GM12878 (cell line): ENCODE results near the gene CLC. TPM values are rescaled to one million over a fixed set of nuclear protein-coding genes. Genes with fewer than 3 reads are reported as not detected.

ENCODE experiments used
- ATAC-seq: fragments of 200-7000 bp; cut with Tn5 transposase; 3 replicates; pipeline ENCODE4 v1.9.1; 2020; ENCODE audit warnings: mild to moderate bottlenecking, moderate library complexity
- BruUV-seq: library from RNA; stranded (reverse); fragments of 400-500 nt; replicated peaks from 2 replicates; lab custom pipeline; 2021; lab: Mats Ljungman, UMichigan
- CTCF ChIA-PET: fragments of 300-600 bp; sonication (Branson Sonifier 250); formaldehyde crosslinking; extraction: SDS; loops from one replicate; lab custom pipeline; 2021; ENCODE audit warnings: inconsistent platforms; lab: Yijun Ruan, JAX
- POLR2A ChIA-PET: fragments of 350-600 bp; formaldehyde crosslinking; extraction: SDS; loops from one replicate; lab custom pipeline; 2021; ENCODE audit warnings: inconsistent platforms; lab: Charles Lee
- RAD21 ChIA-PET: fragments of 300-600 bp; sonication (Branson Sonifier 250); formaldehyde crosslinking; loops from one replicate; lab custom pipeline; 2023; ENCODE audit warnings: antibody characterized with exemption; ENCODE audit not compliant: unreplicated experiment; lab: Charles Lee
- SMC1A ChIA-PET: fragments of 300-600 bp; sonication (Branson Sonifier 250); formaldehyde crosslinking; loops from one replicate; lab custom pipeline; 2023; ENCODE audit not compliant: unreplicated experiment, uncharacterized antibody; lab: Charles Lee
- DNase-seq: peaks from one replicate; pipeline ENCODE4 v3.0.0-alpha.2; 2011; ENCODE audit warnings: low read depth, low spot score
- FAIRE-seq: peaks from 3 replicates; lab custom pipeline; 2011; peaks lifted over from hg19 to GRCh38; lab: Jason Lieb, UNC
- H2AFZ ChIP-seq: 2 replicates; pipeline ENCODE4 v1.6.0; 2011; ENCODE audit warnings: low read depth, low read length, control low read depth; ENCODE audit not compliant: control insufficient read depth
- H3K27ac ChIP-seq: 2 replicates; pipeline ENCODE4 v1.5.1; 2011; ENCODE audit warnings: control low read depth; ENCODE audit not compliant: control insufficient read depth, insufficient read depth
- H3K27me3 ChIP-seq, 2 experiments: replicated peaks in 1 of 2; 2 replicates each; pipeline versions ENCODE4 v1.6.0 to v1.6.1; 2011; ENCODE audit warnings: low read length in 1 of 2; ENCODE audit not compliant: control insufficient read depth in 2 of 2, insufficient read depth in 2 of 2
- H3K36me3 ChIP-seq, 2 experiments: 2 replicates each; pipeline ENCODE4 v1.5.1; 2011; ENCODE audit warnings: low read length in 1 of 2; ENCODE audit not compliant: control insufficient read depth in 2 of 2, insufficient read depth in 2 of 2
- H3K4me1 ChIP-seq: 2 replicates; pipeline ENCODE4 v1.6.1; 2011; ENCODE audit warnings: mild to moderate bottlenecking, low read length, moderate library complexity, mixed read lengths; ENCODE audit not compliant: control insufficient read depth, insufficient read depth
- H3K4me2 ChIP-seq: 2 replicates; pipeline ENCODE4 v1.6.0; 2011; ENCODE audit warnings: control low read depth; ENCODE audit not compliant: control insufficient read depth, insufficient read depth
- H3K4me3 ChIP-seq: fragments of 200-600 bp; sonication (generic); 2 replicates; pipeline ENCODE4 v1.5.1; 2016
- H3K79me2 ChIP-seq: 2 replicates; pipeline ENCODE4 v1.6.0; 2011; ENCODE audit warnings: low read length; ENCODE audit not compliant: control insufficient read depth, insufficient read depth
- H3K9ac ChIP-seq: 2 replicates; pipeline ENCODE4 v1.8.0; 2011; ENCODE audit warnings: low read length, control low read depth, mixed read lengths; ENCODE audit not compliant: control insufficient read depth, insufficient read depth
- H3K9me3 ChIP-seq: replicated peaks from 3 replicates; pipeline ENCODE4 v1.5.1; 2011; ENCODE audit warnings: mild to moderate bottlenecking, low read length; ENCODE audit not compliant: control insufficient read depth, insufficient read depth
- H4K20me1 ChIP-seq: 2 replicates; pipeline ENCODE4 v1.6.0; 2011; ENCODE audit not compliant: control insufficient read depth, insufficient read depth
- E2F4 ChIP-seq: IDR thresholded peaks from 2 replicates; pipeline ENCODE4 v1.6.1; 2012; ENCODE audit warnings: low read depth, low read length, improper control_type of control experiment
- E4F1 ChIP-seq: fragments of 450-650 bp; IDR thresholded peaks from 2 replicates; pipeline ENCODE4 v1.6.1; 2018; ENCODE audit warnings: borderline replicate concordance, mild to moderate bottlenecking; ENCODE audit not compliant: partially characterized antibody
- IRF3 ChIP-seq: fragments of 450-650 bp; IDR thresholded peaks from 2 replicates; pipeline ENCODE4 v1.6.1; 2014; ENCODE audit warnings: mild to moderate bottlenecking
- PAX5 ChIP-seq: IDR thresholded peaks from 2 replicates; pipeline ENCODE4 v1.6.1; 2011; ENCODE audit warnings: low read depth, low read length, borderline replicate concordance
- RUNX3 ChIP-seq: IDR thresholded peaks from 2 replicates; pipeline ENCODE4 v1.6.1; 2012; ENCODE audit warnings: low read length, inconsistent platforms
- SIN3A ChIP-seq: IDR thresholded peaks from 2 replicates; pipeline ENCODE4 v1.6.1; 2012; ENCODE audit warnings: low read depth, low read length, improper control_type of control experiment
- YBX1 ChIP-seq: fragments of 450-650 bp; IDR thresholded peaks from 2 replicates; pipeline ENCODE4 v1.6.1; 2016; ENCODE audit warnings: antibody characterized with exemption
- in situ Hi-C: fragments of 300-500 bp; cut with MboI; formaldehyde crosslinking; loops from 9 replicates; pipeline ENCODE4 v1.14.3; 2018; ENCODE audit warnings: mixed read lengths
- intact Hi-C: fragments of 100-400 bp; cut with micrococcal nuclease; formaldehyde crosslinking; loops from one replicate; pipeline ENCODE4 v1.14.2; 2022; ENCODE audit not compliant: unreplicated experiment
- polyA plus RNA-seq, 11 experiments: library from polyadenylated mRNA; depleted of rRNA in 4 of 11; unstranded in 6 of 11; stranded (reverse) in 5 of 11; fragments of >200 nt; fragmentation: Nextera tagmentation in 4 of 11; fragmentation: Illumina TruSeq in 1 of 11; extraction: Ambion mirVana in 4 of 11; extraction: Trizol in 1 of 11; gene quantifications; 1 replicate in 1 of 11; 2 replicates in 10 of 11; pipeline versions ENCODE4 v1.2.1 to v1.2.3, GENCODE V29; 2011 to 2016; ENCODE audit warnings: inconsistent platforms in 2 of 11, missing spikeins in 2 of 11, low read depth in 1 of 11
- total RNA-seq, 4 experiments: library from RNA; depleted of rRNA in 3 of 4; stranded (reverse); fragments of >200 nt in 3 of 4; fragmentation: Illumina TruSeq in 1 of 4; extraction: Trizol in 1 of 4; gene quantifications; 2 replicates each; pipeline versions ENCODE4 v1.2.1 to v1.2.3, GENCODE V29; 2013 to 2021

CLC gene
- total and polyA plus RNA-seq, 10 of the 15 experiments (the other 5 are each of a cell fraction or from before 2014, with no cell fraction given), result 0.18 to 0.36 (median 0.29) TPM; not detected in 4

GRCh38 chr19:39752390-39752789 lies 14.6 kb upstream of the CLC start:
- H3K4me2 ChIP-seq, result no peak overlapping the region
- POLR2A ChIA-PET, result no interaction called here
- H3K27ac ChIP-seq, result no peak overlapping the region
- no peak for FAIRE-seq
- SMC1A ChIA-PET, result interaction anchor here (1.2 kb wide), 1 partner anchor 10 kb away, joined by 3 read pairs; no protein-coding TSS in a partner anchor
- H3K9ac ChIP-seq, result no peak overlapping the region
- no peaks in the 10 kb centered on the region for H3K27me3 ChIP-seq
- H2AFZ ChIP-seq, result no peak overlapping the region
- DNase-seq, result no peak
- BruUV-seq, result no TSS peak
- intact Hi-C loops, result no loop called here
- H3K79me2 ChIP-seq, result no peaks in the 10 kb centered on the region
- CTCF ChIA-PET, result interaction anchor here (1.2 kb wide), 1 partner anchor 17 kb away, joined by 4 read pairs; no protein-coding TSS in a partner anchor
- RAD21 ChIA-PET, result no interaction called here
- H4K20me1 ChIP-seq, result no peaks in the 10 kb centered on the region
- no peak overlapping the region for H3K4me3 ChIP-seq
- H3K36me3 ChIP-seq, result no peaks in the 10 kb centered on the region
- ATAC-seq, result peak; percentile 27; the same call in 1 of the 3 replicates
- TF ChIP-seq IRF3 (no peak), E2F4 (no peak), YBX1 (no peak), E4F1 (no peak), PAX5 (no peak), SIN3A (no peak), RUNX3 (peak; percentile 66)
- no peaks in the 10 kb centered on the region for H3K9me3 ChIP-seq
- in situ Hi-C loops, result no loop called here
- H3K4me1 ChIP-seq, result no peaks in the 10 kb centered on the region
